ENCODE measurements around the gene SMIM5. TPM values are rescaled to one million over a fixed set of nuclear protein-coding genes. Genes with fewer than 3 reads are reported as not detected.

SMIM5 gene
- total and polyA plus RNA-seq, 2 of the 13 experiments (the other 11 are each of a cell fraction or from before 2014, with no cell fraction given) = not detected

GRCh38 chr17:75658237-75658636 lies 25.0 kb downstream of the SMIM5 start (continued):
- TF ChIP-seq SKIL (CRISPR knock-in tag; IDR thresholded peaks at IDR 0.05; ENCODE audit: borderline replicate concordance) = no peak
- TF ChIP-seq MIER2 (CRISPR knock-in tag; IDR thresholded peaks at IDR 0.05) = no peak
- no peak for TF ChIP-seq ZHX2 (IDR thresholded peaks at IDR 0.05; ENCODE audit: low read depth)
- no peak for TF ChIP-seq ZHX2 (CRISPR knock-in tag; IDR thresholded peaks at IDR 0.05; ENCODE audit: borderline replicate concordance)
- TF ChIP-seq KAT7 (CRISPR knock-in tag; IDR thresholded peaks at IDR 0.05; ENCODE audit: borderline replicate concordance) = no peak
- no peak for TF ChIP-seq ZSCAN29 (CRISPR knock-in tag; conservative IDR thresholded peaks at IDR 0.05)
- no peak for TF ChIP-seq HINFP (CRISPR knock-in tag; IDR thresholded peaks at IDR 0.05; ENCODE audit: low read depth)

All from HepG2 (cell line).